Measurements from ENCODE around the gene GNAQ. TPM values are rescaled to one million over a fixed set of nuclear protein-coding genes. Genes with fewer than 3 reads are reported as not detected.

The GNAQ gene
- polyA plus RNA-seq, 1 donor, result 29.4 TPM

- DNase-seq, result no peak
Measured at GRCh38 chr9:77839459-77840140, 192.0 kb downstream of the GNAQ start.

DNA sequence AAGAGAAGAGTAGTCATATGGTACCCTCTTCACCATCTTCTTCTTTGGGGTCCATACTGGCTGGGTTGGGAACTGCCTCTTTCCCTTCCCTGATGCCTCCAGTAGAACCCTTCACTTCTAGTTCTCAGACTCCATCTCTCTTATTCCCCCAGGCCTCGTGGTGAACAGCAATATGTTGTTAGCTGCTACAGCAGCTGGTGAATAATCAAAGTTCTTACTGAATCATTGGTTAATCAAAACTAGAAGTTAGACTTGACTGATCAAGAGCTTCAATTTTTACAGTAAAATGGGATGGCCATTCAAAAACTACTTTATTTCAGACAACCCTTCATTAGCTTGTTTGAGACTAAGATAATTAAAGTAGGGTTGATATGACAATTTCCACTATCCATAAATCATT lies 192.6 kb downstream of the GNAQ start:
- no peak for DNase-seq

- no peak for DNase-seq
Measured at GRCh38 chr9:77834898-77835488, 196.6 kb downstream of the GNAQ start.

DNA sequence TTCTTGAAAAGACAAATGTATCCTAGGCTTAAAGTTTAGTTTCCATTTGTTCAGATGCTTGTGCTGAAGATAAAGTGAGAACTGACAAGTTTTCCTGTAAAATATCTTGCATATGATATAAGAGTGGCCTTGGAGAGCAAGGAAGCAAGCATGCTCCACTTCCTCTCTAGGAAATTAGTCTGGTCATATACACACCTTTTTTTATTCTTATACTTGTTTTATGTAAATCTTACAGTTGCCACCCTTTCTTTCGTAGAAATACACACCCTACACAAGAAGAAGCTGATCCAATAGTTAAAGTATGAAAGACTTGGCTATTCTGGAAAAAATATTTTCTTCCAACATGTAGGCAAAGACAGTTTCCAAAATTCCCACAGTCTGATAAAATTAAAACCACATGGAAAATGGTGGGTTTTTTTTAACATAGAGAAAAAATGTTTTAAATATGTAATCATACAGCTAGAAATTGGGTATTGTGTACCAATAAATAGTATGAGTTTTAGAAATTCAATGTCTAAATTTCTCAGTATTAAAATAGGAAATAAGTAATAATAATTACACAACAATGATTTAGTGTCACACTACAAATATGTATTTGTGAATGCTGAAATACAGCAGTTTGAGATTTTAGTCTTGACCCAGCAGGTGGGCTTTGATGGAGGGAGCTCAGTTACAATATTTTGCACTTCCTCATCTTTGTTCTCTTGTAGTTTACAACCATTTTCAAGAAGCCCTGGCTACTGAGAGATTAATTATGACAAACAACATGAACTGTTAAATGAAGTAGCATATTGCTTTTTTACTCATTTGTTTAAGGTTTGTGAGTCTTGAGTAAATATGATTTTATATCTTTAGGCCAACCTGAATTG lies 197.8 kb downstream of the GNAQ start:
- no peak for DNase-seq

GRCh38 chr9:77832639-77833038 lies 199.0 kb downstream of the GNAQ start:
- DNase-seq, result no peak

DNA sequence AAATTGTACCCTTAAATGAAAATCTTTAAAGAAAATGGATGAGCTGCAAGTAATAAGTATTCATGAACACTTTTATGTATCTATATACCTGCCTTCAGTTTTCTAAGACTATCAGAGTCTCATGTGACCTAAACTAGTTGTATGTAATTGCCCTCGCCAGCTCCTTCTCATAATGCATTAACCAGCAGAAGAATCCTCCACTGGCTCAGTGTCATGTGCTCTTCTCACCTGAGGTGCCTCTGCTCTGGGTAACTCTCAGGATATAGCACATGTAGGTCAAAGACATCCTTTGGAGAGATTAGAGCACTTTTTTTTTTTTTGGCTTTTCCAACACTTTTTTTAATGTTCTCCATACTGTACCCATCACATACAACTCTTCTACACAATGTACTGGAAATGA lies 199.8 kb downstream of the GNAQ start:
- no peak for DNase-seq

- DNase-seq, result no peak
Measured at GRCh38 chr9:77830618-77831285, 200.9 kb downstream of the GNAQ start.

DNA sequence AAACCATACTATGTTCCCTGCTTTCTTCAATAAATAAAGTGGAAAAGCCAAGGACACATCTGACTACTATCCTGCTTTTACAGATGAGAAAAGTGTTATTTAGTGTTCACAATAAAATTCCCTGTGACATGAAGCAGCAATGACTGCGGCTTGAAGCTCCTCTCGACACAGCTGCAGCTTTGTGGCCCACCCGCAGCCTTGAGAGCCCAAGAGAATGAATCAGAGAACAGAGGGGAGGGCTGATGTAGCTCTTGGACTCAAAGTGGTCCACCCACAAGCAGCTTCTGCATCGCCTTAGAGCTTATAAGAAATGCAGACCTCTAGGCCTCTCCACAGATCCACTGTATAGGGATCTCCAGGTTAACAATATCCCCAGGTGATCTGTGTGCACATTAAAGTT lies 202.2 kb downstream of the GNAQ start:
- DNase-seq, result no peak

DNA sequence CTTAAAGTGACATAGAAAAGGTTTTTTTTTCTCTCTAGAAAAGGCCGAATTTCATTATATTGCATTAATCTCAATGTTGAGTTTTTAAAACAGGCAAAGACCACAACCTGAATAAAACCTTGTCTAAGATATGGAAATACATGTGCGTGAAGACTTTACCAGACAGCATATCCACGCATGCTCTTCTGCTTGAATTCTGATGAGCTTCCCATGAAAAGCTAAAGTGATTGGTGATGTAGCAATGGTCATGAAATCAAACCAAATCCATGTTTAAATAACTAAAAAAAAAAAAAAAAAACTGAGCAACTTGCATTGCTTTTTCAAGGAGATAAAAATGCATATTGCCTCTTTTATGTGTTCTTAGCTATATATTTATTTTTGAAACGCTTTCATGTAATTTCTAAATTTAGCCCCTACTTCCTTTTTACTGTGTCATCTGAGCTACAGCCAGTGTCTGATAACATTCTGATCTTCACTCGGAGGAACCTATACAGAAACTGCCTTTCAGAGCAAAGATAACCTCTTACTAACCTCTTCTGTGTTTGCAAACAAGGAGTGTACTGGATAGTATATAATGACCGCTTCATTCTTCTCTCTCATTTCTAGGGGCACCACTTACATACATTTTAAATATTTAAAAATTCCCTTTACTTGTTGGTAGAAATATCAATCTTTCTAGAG lies 204.4 kb downstream of the GNAQ start:
- DNase-seq, result no peak

GRCh38 chr9:77826621-77827020 lies 205.0 kb downstream of the GNAQ start:
- DNase-seq, result no peak

GRCh38 chr9:77826116-77826515 lies 205.5 kb downstream of the GNAQ start:
- no peak for DNase-seq

- no peak for DNase-seq
Measured at GRCh38 chr9:77825361-77825760, 206.2 kb downstream of the GNAQ start.

GRCh38 chr9:77820293-77820954 lies 211.2 kb downstream of the GNAQ start:
- DNase-seq, result no peak

DNA sequence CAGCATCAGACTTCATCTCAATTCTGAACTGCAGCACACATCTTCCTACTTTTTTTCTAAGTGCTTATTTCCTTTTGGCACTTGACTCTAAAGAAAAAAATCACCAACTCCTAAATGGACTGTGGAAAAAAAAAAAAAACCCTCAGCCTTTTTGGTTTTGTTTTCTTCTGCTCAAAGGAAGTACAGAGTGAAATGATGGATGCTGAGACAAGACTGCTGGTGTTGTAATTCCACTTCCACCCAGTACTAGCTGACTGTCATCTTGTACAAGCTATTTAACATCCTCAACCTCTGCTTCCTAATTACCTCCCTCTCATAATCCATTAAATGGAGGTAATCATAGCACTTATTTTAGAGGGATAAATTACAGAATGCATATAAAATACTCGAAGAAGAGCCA lies 212.0 kb downstream of the GNAQ start:
- DNase-seq, result no peak

DNA sequence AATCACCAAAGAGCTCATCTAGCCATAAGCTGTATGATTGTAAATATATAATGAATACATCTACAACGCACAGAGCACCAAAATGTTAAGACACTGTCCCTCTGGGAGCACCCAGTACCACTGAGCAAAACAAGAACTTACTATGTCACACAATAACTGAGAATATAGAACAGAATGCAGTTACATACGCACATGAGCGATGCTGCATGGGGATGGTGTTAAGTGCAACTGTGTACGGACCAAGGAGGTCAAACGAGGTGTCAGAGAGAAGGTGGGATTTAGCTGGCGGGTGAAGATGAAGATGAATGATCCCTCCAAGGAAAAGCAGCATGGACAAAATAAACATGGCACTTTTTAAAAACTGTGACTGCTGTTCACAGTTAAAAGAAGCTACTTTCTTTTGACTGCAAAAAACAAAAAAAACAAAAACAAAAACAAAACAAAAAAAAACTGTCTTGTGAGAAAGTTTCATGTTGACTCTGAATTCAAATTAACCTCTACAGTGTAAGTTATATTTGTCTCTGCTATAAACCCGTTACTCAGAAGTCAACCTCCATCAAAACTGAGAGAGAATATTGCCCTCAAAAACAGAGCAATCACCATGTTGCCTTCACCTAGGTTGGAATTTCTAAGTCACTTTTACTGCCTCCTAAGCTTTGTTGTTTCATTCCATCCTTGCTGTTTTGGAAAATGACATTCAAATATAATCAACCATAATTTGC lies 213.9 kb downstream of the GNAQ start:
- DNase-seq, result no peak

- no peak for DNase-seq
Measured at GRCh38 chr9:77816641-77817341, 214.8 kb downstream of the GNAQ start.

- no peak for DNase-seq
Measured at GRCh38 chr9:77815260-77815659, 216.4 kb downstream of the GNAQ start.

GRCh38 chr9:77811832-77812231 lies 219.8 kb downstream of the GNAQ start:
- DNase-seq, result no peak

DNA sequence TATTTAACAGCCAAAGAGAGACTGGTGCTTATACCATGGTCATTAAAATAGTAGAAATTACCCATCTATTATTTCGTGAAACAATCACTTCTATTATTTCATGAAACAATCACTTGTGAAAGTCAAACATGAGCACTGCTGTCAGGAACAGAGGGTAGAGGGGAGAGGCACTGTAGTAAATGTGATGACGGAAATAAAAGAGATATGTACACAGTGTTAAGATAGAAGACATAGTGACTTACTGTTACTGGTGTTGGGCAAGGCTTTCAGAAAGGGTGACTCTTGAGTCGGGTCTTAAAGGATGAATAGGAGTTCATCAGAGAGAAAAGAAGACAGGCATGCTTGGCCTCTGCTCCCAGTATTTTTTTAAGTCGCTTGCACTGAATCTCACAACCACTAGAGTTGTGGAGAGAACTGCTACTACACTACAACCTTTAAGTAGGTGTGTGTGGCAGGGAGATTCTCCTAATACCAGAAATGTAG lies 220.9 kb downstream of the GNAQ start:
- DNase-seq, result no peak

DNA sequence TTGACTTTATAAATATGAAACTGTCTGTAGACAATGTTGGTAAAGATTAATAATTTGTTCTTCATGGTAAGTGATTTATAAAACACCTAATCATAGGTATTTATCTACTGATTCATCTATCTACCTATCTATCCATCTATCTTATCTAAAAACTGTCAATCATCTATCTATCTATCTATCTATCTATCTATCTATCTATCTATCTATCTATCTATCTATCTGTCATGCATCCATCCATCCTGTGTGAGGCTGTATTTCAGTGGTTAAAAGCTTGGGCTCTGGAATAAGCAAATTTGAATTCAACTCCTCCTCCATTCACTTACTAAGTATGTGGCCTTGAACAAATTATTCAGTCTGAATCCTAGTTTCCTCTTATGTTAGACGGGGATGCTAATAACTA lies 221.6 kb downstream of the GNAQ start:
- DNase-seq, result no peak
